HEK293 (cell line): ENCODE data around the gene GPR62.

Experiments
- CTCF ChIA-PET: fragments of 350-600 bp; formaldehyde crosslinking; extraction: SDS; loops from one replicate; lab custom pipeline; 2021; ENCODE audit warnings: antibody characterized with exemption; lab: Yijun Ruan, JAX
- POLR2A ChIA-PET: fragments of 300-600 bp; formaldehyde crosslinking; extraction: SDS; loops from one replicate; lab custom pipeline; 2020; ENCODE audit warnings: antibody characterized with exemption, inconsistent platforms; lab: Yijun Ruan, JAX
- H3K27ac ChIP-seq: fragments of 200-500 bp; sonication (Bioruptor generic); 2 replicates; pipeline ENCODE4 v1.5.1; 2014; ENCODE audit warnings: low read depth, low read length, control low read depth, inconsistent platforms; ENCODE audit errors: extremely low read depth
- H3K36me3 ChIP-seq, 2 experiments: fragments of 200-500 bp in 1 of 2; sonication (Bioruptor generic) in 1 of 2; 1 replicate in 1 of 2; 2 replicates in 1 of 2; pipeline ENCODE4 v1.5.1; 2014 to 2017; ENCODE audit warnings: inconsistent platforms in 2 of 2, low read length in 2 of 2; ENCODE audit not compliant: control insufficient read depth in 2 of 2, insufficient read depth in 1 of 2
- H3K4me1 ChIP-seq: fragments of 200-500 bp; sonication (Bioruptor generic); 2 replicates; pipeline ENCODE4 v1.5.1; 2014; ENCODE audit warnings: mild to moderate bottlenecking, low read length, inconsistent platforms; ENCODE audit not compliant: control insufficient read depth, insufficient read depth
- H3K4me3 ChIP-seq: 2 replicates; pipeline ENCODE4 v1.5.1; 2011; ENCODE audit warnings: low read depth, mild to moderate bottlenecking, control low read depth, low read length, moderate library complexity
- H3K9me3 ChIP-seq: fragments of 200-500 bp; sonication (Bioruptor generic); 2 replicates; pipeline ENCODE4 v1.5.1; 2014; ENCODE audit warnings: low read depth, low read length, inconsistent platforms; ENCODE audit not compliant: control insufficient read depth, insufficient read depth
- EGR2 ChIP-seq: fragments of 450-650 bp; formaldehyde crosslinking; IDR thresholded peaks from 2 replicates; pipeline ENCODE4 v1.5.1; 2016; ENCODE audit warnings: low read depth, missing biosample characterization, missing genetic modification characterization
- GLIS1 ChIP-seq: fragments of 450-650 bp; formaldehyde crosslinking; IDR thresholded peaks from 2 replicates; pipeline ENCODE4 v1.5.1; 2016; ENCODE audit warnings: missing biosample characterization, missing genetic modification characterization
- PRDM10 ChIP-seq: fragments of 450-650 bp; formaldehyde crosslinking; IDR thresholded peaks from 2 replicates; pipeline ENCODE4 v1.5.1; 2016; ENCODE audit warnings: missing biosample characterization, missing genetic modification characterization
- TCF7L2 ChIP-seq: IDR thresholded peaks from 2 replicates; pipeline ENCODE4 v1.6.1; 2011; ENCODE audit warnings: low read depth, mild to moderate bottlenecking, inconsistent platforms, low read length, moderate library complexity, borderline replicate concordance
- ZBTB10 ChIP-seq: fragments of 450-650 bp; formaldehyde crosslinking; IDR thresholded peaks from 2 replicates; pipeline ENCODE4 v1.5.1; 2016; ENCODE audit warnings: missing biosample characterization, missing genetic modification characterization
- ZFHX2 ChIP-seq: fragments of 450-650 bp; formaldehyde crosslinking; conservative IDR thresholded peaks from 2 replicates; pipeline ENCODE4 v1.5.1; 2016; ENCODE audit warnings: missing biosample characterization, missing genetic modification characterization
- ZFP69B ChIP-seq: fragments of 450-650 bp; formaldehyde crosslinking; IDR thresholded peaks from 2 replicates; pipeline ENCODE4 v1.5.1; 2016; ENCODE audit warnings: missing biosample characterization, missing genetic modification characterization
- ZNF335 ChIP-seq: fragments of 450-650 bp; formaldehyde crosslinking; conservative IDR thresholded peaks from 2 replicates; pipeline ENCODE4 v1.5.1; 2016; ENCODE audit warnings: missing biosample characterization, missing genetic modification characterization
- ZNF350 ChIP-seq: fragments of 450-650 bp; formaldehyde crosslinking; IDR thresholded peaks from 2 replicates; pipeline ENCODE4 v1.5.0; 2017; ENCODE audit warnings: missing biosample characterization, mild to moderate bottlenecking, missing genetic modification characterization
- ZNF423 ChIP-seq: fragments of 450-650 bp; formaldehyde crosslinking; IDR thresholded peaks from 2 replicates; pipeline ENCODE4 v1.5.1; 2016; ENCODE audit warnings: missing biosample characterization, missing genetic modification characterization
- ZNF555 ChIP-seq: fragments of 450-650 bp; formaldehyde crosslinking; conservative IDR thresholded peaks from 2 replicates; pipeline ENCODE4 v1.5.1; 2017; ENCODE audit warnings: missing biosample characterization, mild to moderate bottlenecking, missing genetic modification characterization, inconsistent platforms
- ZNF585B ChIP-seq: fragments of 450-650 bp; formaldehyde crosslinking; IDR thresholded peaks from 2 replicates; pipeline ENCODE4 v1.5.1; 2016; ENCODE audit warnings: missing biosample characterization, missing genetic modification characterization
- ZNF596 ChIP-seq: fragments of 450-650 bp; IDR thresholded peaks from 2 replicates; pipeline ENCODE4 v1.5.0; 2018; ENCODE audit warnings: missing biosample characterization, mild to moderate bottlenecking, missing genetic modification characterization, moderate library complexity
- ZNF837 ChIP-seq: fragments of 450-650 bp; formaldehyde crosslinking; IDR thresholded peaks from 2 replicates; pipeline ENCODE4 v1.5.1; 2016; ENCODE audit warnings: missing biosample characterization, missing genetic modification characterization
- ZSCAN30 ChIP-seq: fragments of 450-650 bp; IDR thresholded peaks from 2 replicates; pipeline ENCODE4 v1.5.1; 2018; ENCODE audit warnings: missing biosample characterization, mild to moderate bottlenecking, missing genetic modification characterization, moderate library complexity
- TF ChIP-seq, protein P1 (sequence below): fragments of 450-650 bp; formaldehyde crosslinking; IDR thresholded peaks from 2 replicates; pipeline ENCODE4 v1.5.1; 2016; ENCODE audit warnings: missing biosample characterization, missing genetic modification characterization
- TF ChIP-seq, protein P2 (sequence below): fragments of 450-650 bp; formaldehyde crosslinking; IDR thresholded peaks from 2 replicates; pipeline ENCODE4 v1.5.1; 2016; ENCODE audit warnings: missing biosample characterization, missing genetic modification characterization
- TF ChIP-seq, protein P3 (sequence below): fragments of 450-650 bp; formaldehyde crosslinking; IDR thresholded peaks from 2 replicates; pipeline ENCODE4 v1.5.1; 2016; ENCODE audit warnings: missing biosample characterization, missing genetic modification characterization
- TF ChIP-seq, protein P4 (sequence below): fragments of 450-650 bp; formaldehyde crosslinking; IDR thresholded peaks from 2 replicates; pipeline ENCODE4 v1.5.1; 2016; ENCODE audit warnings: missing biosample characterization, missing genetic modification characterization, borderline replicate concordance

The GPR62 gene

DNA sequence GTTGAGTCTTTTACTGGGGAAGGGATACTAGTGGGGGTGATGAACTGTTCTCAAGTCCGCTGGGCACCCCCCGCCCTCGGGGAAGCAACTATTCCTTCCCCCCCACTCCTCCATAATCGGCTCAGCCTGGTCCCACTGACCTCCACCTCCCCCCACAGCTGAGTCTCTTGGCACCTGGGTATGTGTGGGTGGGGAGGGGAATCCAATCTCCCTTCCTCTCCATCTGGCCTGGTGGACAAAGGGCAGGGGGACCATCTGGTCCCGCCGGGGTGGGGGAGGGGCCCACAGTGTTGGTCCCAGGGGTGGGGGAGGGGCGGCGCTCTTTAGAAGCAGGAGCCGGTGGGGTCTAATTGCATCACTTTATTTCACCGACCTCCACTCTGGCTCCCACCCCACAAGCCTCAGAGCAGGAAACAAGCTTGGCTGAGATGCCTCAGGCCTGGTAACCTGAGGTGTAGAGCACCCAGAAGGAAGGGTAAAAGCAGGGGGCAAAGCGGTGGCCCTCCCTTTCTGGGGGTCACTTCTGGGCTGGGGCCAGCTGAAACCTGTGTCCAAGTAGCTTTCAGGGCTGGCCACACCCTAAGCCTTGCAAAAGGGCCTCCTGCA is 13.1 kb downstream of the GPR62 start:
- 0 out of 2 replicates have a peak, but pooled peaks cover 2% of the 10 kb centered on the region for H3K4me1 ChIP-seq
- no peak overlapping the region; the same call in 1 of the 2 replicates for H3K27ac ChIP-seq
- H3K4me3 ChIP-seq = peak overlapping the region; percentile 57
- no peaks in the 10 kb centered on the region for H3K9me3 ChIP-seq
- CTCF ChIA-PET = interaction anchor here (0.7 to 1.4 kb wide), 2 partner anchors 27 to 208 kb away, joined by 3 to 9 read pairs; partner anchors contain the start of gene RRP9
- peaks cover 0 to 7% of the 10 kb centered on the region in 2 experiments; a peak in 1 of 3 replicates for H3K36me3 ChIP-seq
- POLR2A ChIA-PET = interaction anchor here (1.8 kb wide), 1 partner anchor 15 kb away, joined by 8 read pairs; the partner anchor contains the start of gene ACY1
- TF ChIP-seq ZBTB10 (tag by site-specific recombination) (0 out of 2 replicates have a peak, but pooled peaks have one; percentile 0), ZNF837 (tag by site-specific recombination) (no peak), TCF7L2 (no peak), GLIS1 (tag by site-specific recombination) (peak; percentile 40; the same call in 1 of the 2 replicates), ZFHX2 (tag by site-specific recombination) (peak; percentile 65), ZNF596 (tag by site-specific recombination) (no peak), ZFP69B (tag by site-specific recombination) (0 out of 2 replicates have a peak, but pooled peaks have one; percentile 28), ZNF350 (tag by site-specific recombination) (no peak), ZNF585B (tag by site-specific recombination) (no peak), ZNF423 (tag by site-specific recombination) (no peak), ZSCAN30 (tag by site-specific recombination) (no peak), PRDM10 (tag by site-specific recombination) (peak; percentile 69), EGR2 (tag by site-specific recombination) (peak; percentile 61), ZNF335 (tag by site-specific recombination) (peak; percentile 6; the same call in 1 of the 2 replicates), ZNF555 (tag by site-specific recombination) (no peak)
- TF ChIP-seq, protein P1, sequence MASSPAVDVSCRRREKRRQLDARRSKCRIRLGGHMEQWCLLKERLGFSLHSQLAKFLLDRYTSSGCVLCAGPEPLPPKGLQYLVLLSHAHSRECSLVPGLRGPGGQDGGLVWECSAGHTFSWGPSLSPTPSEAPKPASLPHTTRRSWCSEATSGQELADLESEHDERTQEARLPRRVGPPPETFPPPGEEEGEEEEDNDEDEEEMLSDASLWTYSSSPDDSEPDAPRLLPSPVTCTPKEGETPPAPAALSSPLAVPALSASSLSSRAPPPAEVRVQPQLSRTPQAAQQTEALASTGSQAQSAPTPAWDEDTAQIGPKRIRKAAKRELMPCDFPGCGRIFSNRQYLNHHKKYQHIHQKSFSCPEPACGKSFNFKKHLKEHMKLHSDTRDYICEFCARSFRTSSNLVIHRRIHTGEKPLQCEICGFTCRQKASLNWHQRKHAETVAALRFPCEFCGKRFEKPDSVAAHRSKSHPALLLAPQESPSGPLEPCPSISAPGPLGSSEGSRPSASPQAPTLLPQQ = 0 out of 2 replicates have a peak, but pooled peaks have one; percentile 51
- TF ChIP-seq, protein P2, sequence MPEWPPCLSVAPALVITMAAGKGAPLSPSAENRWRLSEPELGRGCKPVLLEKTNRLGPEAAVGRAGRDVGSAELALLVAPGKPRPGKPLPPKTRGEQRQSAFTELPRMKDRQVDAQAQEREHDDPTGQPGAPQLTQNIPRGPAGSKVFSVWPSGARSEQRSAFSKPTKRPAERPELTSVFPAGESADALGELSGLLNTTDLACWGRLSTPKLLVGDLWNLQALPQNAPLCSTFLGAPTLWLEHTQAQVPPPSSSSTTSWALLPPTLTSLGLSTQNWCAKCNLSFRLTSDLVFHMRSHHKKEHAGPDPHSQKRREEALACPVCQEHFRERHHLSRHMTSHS (tag by site-specific recombination) = no peak
- TF ChIP-seq, protein P3, sequence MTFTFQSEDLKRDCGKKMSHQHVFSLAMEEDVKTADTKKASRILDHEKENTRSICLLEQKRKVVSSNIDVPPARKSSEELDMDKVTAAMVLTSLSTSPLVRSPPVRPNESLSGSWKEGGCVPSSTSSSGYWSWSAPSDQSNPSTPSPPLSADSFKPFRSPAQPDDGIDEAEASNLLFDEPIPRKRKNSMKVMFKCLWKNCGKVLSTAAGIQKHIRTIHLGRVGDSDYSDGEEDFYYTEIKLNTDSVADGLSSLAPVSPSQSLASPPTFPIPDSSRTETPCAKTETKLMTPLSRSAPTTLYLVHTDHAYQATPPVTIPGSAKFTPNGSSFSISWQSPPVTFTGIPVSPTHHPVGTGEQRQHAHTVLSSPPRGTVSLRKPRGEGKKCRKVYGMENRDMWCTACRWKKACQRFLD = no peak
- TF ChIP-seq, protein P4, sequence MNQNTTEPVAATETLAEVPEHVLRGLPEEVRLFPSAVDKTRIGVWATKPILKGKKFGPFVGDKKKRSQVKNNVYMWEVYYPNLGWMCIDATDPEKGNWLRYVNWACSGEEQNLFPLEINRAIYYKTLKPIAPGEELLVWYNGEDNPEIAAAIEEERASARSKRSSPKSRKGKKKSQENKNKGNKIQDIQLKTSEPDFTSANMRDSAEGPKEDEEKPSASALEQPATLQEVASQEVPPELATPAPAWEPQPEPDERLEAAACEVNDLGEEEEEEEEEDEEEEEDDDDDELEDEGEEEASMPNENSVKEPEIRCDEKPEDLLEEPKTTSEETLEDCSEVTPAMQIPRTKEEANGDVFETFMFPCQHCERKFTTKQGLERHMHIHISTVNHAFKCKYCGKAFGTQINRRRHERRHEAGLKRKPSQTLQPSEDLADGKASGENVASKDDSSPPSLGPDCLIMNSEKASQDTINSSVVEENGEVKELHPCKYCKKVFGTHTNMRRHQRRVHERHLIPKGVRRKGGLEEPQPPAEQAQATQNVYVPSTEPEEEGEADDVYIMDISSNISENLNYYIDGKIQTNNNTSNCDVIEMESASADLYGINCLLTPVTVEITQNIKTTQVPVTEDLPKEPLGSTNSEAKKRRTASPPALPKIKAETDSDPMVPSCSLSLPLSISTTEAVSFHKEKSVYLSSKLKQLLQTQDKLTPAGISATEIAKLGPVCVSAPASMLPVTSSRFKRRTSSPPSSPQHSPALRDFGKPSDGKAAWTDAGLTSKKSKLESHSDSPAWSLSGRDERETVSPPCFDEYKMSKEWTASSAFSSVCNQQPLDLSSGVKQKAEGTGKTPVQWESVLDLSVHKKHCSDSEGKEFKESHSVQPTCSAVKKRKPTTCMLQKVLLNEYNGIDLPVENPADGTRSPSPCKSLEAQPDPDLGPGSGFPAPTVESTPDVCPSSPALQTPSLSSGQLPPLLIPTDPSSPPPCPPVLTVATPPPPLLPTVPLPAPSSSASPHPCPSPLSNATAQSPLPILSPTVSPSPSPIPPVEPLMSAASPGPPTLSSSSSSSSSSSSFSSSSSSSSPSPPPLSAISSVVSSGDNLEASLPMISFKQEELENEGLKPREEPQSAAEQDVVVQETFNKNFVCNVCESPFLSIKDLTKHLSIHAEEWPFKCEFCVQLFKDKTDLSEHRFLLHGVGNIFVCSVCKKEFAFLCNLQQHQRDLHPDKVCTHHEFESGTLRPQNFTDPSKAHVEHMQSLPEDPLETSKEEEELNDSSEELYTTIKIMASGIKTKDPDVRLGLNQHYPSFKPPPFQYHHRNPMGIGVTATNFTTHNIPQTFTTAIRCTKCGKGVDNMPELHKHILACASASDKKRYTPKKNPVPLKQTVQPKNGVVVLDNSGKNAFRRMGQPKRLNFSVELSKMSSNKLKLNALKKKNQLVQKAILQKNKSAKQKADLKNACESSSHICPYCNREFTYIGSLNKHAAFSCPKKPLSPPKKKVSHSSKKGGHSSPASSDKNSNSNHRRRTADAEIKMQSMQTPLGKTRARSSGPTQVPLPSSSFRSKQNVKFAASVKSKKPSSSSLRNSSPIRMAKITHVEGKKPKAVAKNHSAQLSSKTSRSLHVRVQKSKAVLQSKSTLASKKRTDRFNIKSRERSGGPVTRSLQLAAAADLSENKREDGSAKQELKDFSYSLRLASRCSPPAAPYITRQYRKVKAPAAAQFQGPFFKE (tag by site-specific recombination) = no peak
